ENCODE data around the gene MDC1. TPM values are rescaled to one million over a fixed set of nuclear protein-coding genes. Genes with fewer than 3 reads are reported as not detected.

MDC1 gene
- total RNA-seq, 1 donor from 2014 or later, result 16.4 TPM

DNA sequence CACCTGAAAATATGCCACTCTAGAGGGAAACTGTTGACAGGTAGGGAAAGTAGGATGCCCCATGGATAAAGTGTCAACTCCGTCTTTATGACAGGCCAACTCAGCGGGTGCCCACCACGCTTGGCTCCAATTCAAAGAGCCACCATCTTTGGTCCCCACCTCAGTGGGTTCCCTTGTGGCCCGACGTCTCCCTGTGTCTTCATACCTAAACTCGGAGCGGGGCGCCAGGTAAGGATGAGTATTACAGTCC, 277 bp downstream of the MDC1 start:
- DNase-seq, result no peak
- no peak for ATAC-seq (ENCODE audit: poor library complexity)
- intact Hi-C loops (cut with DNase I), result loop anchor here (5.0 kb wide), 2 partner anchors 100 to 160 kb away; partner anchors contain the start of genes GNL1, MRPS18B, PPP1R10 and PRR3

DNA sequence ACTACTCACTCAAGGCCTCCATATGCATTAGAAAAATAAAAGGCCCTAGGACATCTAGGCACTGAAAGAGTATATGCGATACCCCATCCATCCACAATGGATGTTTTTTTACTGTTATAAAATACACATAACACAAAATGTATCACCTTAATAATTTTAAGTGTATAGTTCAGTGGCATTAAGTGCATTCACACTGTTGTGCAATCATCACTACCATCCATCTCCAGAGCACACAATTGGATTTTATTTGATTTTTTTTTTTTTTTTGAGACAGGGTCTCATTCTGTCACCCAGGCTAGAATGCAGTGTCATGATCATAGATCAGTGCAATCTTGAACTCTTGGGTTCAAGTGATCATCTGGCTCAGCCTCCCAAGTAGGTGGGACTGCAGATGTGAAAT, 2.8 kb downstream of the MDC1 start:
- intact Hi-C loops (cut with DNase I), result no loop called here
- no peak for DNase-seq
- no peak for ATAC-seq (ENCODE audit: poor library complexity)

DNA sequence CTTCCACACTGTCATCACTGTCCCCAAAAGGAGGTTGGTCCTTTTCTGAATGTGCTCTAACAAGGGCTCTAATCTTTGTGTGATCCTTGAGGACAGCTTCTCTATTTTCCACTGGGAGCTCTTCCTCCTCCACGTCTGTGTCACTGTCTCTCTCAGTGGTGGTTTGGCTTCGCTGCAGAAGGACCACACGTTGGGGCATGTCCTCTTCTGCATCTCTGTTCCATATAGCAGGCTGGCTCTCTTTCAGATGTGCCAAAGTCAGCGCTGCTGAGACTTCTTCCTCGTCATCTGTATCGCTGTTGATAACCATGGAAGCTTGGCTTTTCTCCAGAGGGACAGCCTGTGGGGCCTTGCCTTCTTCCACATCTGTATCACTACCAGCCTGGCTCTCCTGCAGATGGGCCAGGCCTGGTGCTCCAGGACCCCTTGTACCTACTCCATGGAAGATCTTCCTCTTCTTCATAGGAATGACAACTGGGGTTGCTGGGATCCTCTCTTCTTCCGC, 4.6 kb downstream of the MDC1 start:
- no peak for DNase-seq
- intact Hi-C loops (cut with DNase I), result no loop called here
- no peak for ATAC-seq (ENCODE audit: poor library complexity)

DNA sequence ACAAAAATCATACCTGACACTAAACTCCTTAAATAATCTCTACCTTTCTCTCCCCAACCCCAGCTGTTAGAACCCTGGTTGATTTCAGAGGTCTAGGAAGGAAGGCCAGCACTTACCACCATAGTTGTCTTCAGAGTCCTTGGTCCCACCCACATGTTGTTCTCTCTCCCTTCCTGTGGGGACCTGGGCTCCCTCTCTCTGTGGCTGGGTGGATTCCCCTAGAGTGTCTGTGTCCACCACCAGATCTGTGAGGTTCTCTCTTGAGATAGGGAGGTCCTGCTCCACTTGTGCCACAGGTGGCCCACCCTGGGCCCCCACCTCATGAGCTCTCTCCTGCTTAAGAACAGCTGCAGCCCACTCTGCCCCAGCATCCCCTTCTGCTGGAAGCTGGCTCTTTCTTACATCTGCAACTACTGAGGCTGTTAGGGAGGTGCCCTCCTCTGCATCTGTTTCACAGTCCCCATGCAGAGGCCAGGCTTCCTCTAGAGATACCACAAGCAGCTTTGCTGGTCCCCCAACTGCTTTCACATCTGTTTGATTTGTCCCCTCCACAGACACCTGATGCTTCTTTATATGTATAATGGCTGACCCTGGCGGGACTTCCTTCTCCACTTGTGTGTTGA, 5.2 kb downstream of the MDC1 start:
- DNase-seq (no peak), ATAC-seq (ENCODE audit: poor library complexity) (no peak)
- intact Hi-C loops (cut with DNase I), result no loop called here

DNA sequence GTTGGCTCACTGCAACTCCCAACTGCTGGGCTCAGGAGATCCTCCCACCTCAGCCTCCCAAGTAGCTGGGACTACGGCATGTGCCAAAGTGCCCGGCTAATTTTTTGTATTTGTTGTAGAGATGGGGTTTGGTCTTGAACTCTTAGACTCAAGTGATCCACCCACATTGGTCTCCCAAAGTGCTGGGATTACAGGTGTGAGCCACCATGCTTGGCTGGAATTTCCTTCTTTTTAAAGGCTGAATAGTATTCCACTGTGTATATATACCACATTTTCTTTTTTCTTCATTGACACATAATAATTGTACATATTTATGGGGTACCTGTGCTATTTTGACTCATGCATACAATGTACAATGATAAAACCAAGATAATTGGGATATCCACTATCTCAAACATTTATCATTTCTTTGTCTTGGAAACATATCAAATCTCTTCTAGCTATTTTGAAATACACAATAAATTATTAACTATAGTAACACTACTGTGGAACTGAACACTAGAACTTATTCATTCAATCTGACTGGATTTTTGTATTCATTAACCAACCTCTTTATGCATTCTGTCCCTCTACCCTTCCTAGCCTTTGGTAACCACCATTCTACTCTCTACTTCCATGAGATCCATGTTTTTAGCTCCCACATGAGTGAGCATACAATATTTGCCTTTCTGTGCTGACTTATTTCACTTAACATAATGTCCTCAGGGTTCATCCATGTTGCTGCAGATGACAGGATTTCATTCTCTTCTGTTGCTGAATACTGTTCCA, 7.8 kb downstream of the MDC1 start:
- ATAC-seq (ENCODE audit: poor library complexity) (no peak), DNase-seq (no peak)
- intact Hi-C loops (cut with DNase I), result no loop called here

DNA sequence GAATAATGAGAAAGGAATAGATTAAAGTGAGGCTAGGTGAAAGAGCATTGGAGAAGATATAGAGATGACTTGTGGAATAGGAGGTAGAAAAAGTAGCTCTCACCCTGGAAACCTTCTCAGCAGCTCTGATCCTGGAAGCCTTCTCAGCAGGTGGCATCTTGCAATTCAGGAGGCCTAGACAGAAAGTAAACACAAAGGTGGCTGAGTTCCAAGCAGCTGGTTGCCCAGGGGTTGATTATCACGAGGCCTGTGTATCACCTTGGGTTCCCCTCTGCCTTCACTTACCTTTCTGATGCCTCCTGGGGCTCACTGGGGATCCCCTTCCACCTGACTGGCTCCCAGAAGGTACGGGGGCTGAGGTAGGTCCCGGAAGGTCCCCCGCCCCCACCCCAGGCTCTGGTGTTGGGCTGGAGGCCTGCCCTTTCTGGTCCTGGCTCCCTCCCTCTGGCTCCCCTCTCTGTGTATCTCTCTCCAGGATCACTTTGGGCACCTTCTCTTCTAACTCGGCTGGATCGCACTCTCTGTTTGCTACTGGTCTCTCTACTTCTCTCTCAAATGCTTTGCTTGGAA, 9.7 kb downstream of the MDC1 start:
- ATAC-seq (ENCODE audit: poor library complexity) (no peak), DNase-seq (no peak)
- intact Hi-C loops (cut with DNase I), result no loop called here

DNA sequence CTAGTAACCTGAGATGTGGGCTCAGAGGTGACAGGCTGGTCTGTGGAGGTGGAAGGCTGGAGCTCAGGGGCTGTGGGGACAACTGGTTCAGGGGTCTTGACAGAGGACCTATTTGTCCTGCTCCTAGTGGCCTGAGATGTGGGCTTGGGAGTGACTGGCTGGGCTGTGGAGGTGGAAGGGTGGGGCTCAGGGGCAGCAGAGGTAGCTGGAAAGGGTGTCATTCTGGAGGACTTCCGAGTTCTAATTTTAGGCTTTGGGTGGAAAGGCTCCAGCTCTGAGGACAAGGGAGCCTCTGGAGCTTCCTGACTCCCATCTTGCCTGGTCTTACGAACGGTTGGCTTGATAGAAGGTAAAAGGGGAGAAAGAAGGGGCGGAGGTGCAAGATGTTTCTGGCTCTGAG, 11.5 kb downstream of the MDC1 start:
- intact Hi-C loops (cut with DNase I), result no loop called here
- DNase-seq, result no peak
- ATAC-seq (ENCODE audit: poor library complexity), result peak; percentile 79

DNA sequence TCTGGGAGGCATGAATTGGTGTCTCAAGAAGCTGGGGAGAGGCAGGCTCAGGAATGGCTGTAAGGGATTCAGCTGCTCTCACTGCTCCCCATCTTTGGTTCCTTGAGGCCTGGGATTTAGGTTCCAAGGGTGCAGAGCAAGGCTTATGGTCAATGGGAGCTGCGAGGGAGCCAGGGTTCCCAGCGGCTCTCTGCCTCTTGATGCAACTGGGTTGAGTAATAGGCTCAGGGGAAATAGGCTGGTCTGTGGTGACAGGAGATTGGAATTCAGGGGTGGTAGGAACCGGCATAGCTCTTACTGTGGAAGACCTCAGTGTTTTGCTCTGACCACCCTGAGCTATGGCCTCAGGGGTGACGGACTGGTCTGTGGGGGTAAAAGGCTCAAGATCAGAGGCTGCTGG, 13.3 kb downstream of the MDC1 start:
- intact Hi-C loops (cut with DNase I), result no loop called here
- DNase-seq, result no peak
- no peak for ATAC-seq (ENCODE audit: poor library complexity)

DNA sequence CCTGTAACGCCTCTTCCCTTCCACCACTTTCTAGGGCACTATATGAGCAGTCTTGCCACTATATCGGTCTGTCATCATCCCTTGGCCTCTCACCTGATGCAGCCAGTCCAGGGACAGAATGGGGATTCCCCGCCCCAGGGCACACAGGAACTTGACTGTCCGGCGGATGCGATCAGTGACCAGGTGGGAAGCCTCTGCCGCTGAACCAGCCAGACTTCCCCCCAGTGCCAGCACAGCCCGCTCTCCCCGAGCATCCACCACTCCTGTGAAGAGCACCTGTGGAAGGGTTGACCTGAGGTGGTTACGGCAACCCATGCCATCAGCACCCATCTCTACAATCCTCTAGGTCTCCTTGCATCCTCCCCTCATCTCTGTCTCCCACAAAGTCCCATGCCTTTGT, 14.1 kb downstream of the MDC1 start:
- DNase-seq (no peak), ATAC-seq (ENCODE audit: poor library complexity) (no peak)
- intact Hi-C loops (cut with DNase I), result no loop called here

DNA sequence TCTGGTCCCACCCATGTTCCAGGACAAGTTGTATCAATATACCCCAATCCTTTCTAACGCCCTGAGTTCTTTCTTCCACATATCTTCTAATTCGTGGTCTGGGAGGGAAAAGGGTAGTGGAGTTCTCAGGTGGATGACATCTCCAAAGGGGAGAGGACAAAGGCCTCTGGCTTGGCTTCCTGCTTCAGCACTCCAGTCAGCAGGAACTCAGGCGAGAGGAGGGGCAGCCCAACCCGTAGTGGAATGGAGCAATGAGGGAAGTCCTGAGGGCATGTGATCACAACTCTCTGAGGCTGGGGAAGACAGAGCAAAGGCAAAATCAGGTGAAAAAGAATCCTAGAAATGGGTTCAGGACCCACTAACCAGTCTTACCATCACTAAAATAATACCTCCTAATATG, 16.7 kb downstream of the MDC1 start:
- ATAC-seq (ENCODE audit: poor library complexity), result peak; percentile 82
- DNase-seq, result no peak
- intact Hi-C loops (cut with DNase I), result no loop called here

DNA sequence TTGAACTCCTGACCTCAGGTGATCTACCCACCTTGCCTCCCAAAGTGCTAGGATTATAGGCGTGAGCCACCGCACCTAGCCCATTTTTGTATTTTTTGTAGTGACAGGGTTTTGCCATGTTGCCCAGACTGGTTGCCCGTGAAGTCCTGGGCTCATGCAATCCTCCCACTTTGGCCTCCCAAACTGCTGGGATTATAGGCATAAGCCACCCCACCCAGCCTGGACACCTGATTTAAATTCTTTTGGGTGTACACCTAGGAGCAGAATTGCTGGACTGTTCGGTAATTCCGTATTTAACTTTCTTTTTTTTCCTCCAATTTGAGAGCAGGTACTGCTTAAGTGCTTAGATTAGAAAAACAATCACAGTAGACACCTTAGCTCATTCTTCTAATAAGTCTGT, 20.6 kb downstream of the MDC1 start:
- ATAC-seq (ENCODE audit: poor library complexity) (no peak), DNase-seq (no peak)
- intact Hi-C loops (cut with DNase I), result no loop called here

DNA sequence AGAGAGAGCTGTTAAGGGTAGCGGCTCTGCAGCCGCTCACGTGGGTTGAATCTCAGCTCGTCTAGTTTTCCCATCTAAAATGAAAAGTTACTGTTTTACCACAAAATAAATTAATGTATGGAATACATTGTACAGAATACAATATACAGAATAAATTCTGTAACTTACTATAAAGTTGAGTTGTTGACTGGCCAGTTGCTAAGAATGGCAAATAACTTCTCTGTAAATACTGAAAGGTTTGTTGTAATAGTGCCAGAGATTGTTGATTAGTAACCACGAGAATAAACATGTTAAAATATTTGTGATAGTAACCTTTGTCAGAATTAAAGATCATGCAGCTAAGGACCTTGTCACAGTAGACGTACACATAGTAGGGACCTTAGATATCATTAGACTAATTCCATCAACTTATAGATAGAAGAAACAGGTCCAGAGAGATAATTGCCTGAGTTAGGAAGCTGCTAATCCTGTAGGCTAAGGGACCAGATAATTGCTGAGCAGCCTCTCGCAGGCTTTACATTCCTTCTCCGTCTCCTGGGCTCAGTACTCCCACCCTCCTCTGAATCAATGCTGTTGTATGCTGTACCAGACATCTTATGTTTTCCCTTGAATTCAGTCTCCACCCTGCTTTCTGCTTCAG, 25.8 kb downstream of the MDC1 start:
- ATAC-seq (ENCODE audit: poor library complexity) (no peak), DNase-seq (no peak)
- intact Hi-C loops (cut with DNase I), result no loop called here

DNA sequence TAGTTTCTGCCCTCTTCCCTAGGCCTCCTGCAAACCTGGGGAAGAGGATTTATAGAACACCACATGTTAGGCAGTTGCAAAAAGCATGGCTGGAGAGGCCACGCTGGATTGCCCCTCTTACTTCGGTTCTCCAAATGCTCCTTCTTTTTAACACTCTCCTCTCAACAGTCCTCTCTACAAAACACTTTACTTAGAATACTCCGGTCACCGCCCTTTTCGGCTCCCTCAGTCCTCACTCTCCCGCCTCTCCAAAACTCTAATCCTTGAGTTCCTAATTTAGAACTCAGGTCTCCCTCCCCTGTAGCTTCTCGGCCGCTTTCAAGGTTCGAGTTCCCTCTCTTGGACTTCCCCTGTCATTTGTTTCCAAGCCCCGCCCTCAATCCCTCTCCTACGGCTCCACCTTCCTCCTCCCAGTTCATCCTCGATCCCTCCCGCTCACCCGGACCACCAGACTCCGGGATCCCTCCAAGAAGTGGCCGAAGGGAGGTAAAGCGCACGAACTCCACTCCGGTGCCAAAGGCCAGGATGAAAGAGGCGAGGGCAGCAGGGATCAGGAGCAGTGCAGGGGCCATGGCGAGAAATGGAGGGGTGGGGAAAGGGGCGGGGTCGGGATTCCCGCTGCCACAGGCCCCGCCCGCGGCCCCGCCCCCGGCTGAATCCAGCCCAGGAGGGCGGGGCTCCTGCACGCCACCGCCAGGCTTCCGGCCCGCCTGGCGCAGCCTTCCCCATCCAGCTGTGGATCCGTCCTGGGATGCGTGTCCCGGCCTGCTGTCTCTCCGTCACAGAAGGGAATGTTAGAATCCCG, 26.5 kb downstream of the MDC1 start, which contains the start of gene NRM:
Gene NRM (minus strand): TSS at position 582 of the 805 bp plus-strand sequence. CDS start 10 bp downstream, at position 572.
- ATAC-seq (ENCODE audit: poor library complexity), result peak; percentile 77
- intact Hi-C loops (cut with DNase I), result no loop called here
- peak; percentile 94 for DNase-seq

DNA sequence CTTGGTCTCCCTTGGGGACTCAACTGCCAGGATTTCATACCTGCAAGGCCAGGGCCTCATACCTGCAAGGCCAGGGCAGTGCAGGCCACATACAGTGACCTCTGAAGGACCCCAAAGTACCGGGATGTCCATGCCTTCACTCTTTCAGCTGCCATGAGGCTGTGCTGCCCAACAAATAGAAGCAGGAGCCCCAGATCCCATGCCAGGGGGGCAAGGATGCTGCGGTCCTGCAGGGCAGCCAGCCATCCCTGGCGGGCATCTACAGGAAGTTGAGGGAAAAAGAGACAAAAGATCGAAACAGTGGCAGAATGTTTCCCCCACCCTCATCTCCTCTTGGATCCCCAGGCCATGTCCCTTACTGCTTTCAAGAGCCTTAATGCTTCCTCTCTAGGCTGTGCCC, 27.1 kb downstream of the MDC1 start:
- DNase-seq (no peak), ATAC-seq (ENCODE audit: poor library complexity) (no peak)
- intact Hi-C loops (cut with DNase I), result no loop called here

DNA sequence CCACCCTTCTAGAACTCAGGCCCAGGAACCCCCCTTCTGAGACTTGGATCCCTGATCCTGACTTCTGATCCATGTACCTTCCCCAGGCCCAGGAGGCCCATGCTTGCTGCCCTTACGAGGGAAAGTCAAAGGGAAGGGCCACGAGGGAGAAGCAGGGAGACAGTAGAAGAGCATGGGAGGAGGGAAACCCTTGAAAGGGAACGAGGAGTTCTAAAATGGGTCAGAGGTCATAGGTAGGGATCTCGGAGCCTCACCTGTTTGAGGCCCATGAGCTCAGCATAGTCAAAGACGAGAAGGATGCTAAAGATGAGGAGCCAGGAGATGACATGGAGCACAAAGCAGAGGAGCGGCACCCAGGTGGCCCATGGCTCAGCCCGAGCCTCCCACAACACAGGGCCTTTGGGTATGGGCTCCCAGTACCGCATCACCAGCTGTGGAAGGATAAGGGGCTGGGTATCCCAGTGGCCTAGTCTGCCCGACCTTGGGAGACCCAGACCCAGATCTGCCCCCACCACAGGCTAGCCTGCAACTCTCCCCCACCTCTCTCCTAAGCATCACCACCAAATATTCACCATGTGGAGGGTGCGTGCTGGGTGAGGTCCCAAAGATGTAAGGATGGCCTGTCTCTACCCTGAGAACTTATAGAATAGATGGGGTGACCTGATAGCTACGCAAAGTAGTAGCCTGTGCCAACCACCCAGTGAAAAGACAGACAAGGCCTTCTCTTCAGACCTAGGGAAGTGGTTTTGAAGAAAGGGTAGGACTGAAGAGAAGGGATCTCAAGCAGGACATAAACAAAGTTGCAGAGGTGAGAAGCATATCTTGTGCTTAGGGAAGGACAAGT, 27.8 kb downstream of the MDC1 start:
- intact Hi-C loops (cut with DNase I), result no loop called here
- ATAC-seq (ENCODE audit: poor library complexity) (no peak), DNase-seq (no peak)

DNA sequence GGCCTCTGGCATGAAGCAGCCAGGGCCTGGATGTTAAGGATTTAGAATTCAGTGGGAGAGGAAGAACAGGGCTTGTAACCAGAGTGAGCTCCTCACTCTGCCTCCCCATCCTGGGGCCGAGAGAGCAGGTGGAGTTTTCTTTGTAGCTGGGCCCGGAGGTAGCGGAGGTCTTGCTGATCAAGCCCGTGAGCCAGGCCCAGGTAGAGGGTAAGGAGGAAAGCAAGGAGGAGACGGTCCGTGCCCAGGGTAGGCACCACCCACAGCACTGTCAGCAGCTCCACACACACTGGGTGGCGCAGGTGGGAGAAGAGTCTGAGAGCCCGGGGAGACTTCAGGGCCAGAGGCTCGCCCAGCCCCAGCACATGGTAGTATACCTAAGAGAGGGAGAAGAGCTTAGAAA, 28.5 kb downstream of the MDC1 start:
- intact Hi-C loops (cut with DNase I), result no loop called here
- no peak for ATAC-seq (ENCODE audit: poor library complexity)
- no peak for DNase-seq

DNA sequence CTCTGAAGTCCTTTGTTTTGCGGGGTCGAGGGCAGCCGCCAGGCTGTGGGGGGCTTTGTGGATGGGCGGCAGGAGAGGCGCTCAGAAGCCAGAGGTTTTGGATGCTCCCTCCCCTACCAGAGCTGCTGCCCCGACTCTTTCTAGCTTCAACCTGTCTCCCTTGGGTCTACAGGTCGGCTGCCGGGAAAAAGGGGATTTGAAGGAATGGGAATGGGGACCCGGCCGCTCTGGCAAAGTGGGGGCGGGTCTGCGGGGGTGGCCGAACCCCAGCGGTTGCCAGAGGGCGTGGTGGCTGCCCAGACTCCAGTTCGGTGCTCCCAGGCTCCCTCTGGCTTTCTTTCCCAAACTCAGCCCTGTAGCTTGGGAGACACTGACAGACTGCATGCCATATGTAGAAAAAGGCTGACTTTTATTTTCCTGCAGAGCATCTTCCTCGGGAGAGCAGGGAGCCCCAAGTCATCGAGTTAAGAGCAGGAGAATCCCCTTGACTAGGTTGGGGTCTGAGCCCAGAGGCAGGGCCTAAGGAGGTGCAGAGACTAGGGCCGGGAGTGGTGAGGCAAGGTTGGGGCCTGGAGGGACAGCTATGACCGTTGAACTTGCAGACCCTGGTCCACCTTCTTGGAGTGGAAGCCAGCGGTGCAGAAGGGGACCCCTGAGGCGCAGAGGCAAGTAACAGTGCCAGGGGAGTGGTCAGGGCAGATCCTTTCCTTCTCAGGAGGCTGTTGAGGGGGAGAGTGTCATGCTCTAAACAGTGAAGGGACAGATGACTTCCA, 29.2 kb downstream of the MDC1 start:
- ATAC-seq (ENCODE audit: poor library complexity) (no peak), DNase-seq (peak; percentile 65)
- intact Hi-C loops (cut with DNase I), result no loop called here

All from Right ventricle myocardium superior (tissue), 1 donor.